WI38 (cell line): ENCODE results near the gene C19orf47.
"Not testable (repeated sequence)": the region's sequence is repeated elsewhere in the genome, so short reads cannot be mapped to it uniquely, and the experiment has no call there.

Experiments
- H3K4me3 ChIP-seq: 2 replicates; pipeline ENCODE4 v1.5.1; 2011; ENCODE audit warnings: low read depth, mild to moderate bottlenecking, control low read depth, low read length
- CTCF ChIP-seq: IDR thresholded peaks from 2 replicates; pipeline ENCODE4 v1.5.1; 2012; ENCODE audit warnings: low read depth, mild to moderate bottlenecking, control low read depth, low read length

The C19orf47 gene

DNA sequence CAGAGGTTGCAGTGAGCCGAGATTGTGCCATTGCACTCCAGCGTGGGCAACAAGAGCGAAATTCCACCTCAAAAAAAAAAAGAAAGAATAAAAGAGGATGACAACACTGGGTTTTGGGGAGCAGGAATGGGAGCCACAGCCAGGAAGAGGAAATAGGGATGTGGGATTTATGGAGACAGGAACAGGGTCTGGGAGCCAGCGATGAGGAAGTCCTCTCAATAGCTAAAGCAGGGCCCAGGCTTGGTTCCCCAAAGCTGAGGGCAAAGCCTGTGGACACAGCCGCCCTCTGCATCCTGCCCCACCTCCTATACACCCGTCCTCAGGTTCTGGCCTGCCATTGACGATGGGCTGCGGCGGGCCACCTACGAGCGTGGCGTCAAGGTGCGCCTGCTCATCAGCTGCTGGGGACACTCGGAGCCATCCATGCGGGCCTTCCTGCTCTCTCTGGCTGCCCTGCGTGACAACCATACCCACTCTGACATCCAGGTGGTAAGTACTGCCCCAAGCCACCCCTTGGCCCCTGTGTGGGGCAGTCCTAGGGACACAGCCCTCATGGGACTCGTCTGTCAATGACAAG lies 28.2 kb upstream of the C19orf47 start:
- no peak for TF ChIP-seq CTCF

GRCh38 chr19:40374084-40374483 lies 25.9 kb upstream of the C19orf47 start:
- no peak overlapping the region for H3K4me3 ChIP-seq
- TF ChIP-seq CTCF: no peak

More for the DNA sequence above, 28.2 kb upstream of the C19orf47 start:
- no peak overlapping the region for H3K4me3 ChIP-seq

DNA sequence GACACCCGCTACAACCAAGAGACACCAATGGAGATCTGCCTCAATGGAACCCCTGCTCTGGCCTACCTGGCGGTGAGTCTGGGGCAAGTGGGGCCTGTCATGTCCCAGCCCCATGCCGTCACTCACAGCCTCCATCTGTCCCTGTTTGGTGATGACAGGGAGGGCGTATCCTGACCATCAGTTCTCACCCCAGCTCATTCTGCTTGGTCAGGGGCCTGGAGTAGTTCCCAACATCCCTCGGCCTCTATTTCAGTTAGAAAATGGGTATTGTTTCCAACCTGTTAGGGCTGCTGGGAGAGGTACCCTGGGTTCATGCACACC lies 23.6 kb upstream of the C19orf47 start:
- no peak for TF ChIP-seq CTCF
- H3K4me3 ChIP-seq: no peak overlapping the region

- TF ChIP-seq CTCF: no peak
Measured at GRCh38 chr19:40370997-40371801, 23.0 kb upstream of the C19orf47 start.

DNA sequence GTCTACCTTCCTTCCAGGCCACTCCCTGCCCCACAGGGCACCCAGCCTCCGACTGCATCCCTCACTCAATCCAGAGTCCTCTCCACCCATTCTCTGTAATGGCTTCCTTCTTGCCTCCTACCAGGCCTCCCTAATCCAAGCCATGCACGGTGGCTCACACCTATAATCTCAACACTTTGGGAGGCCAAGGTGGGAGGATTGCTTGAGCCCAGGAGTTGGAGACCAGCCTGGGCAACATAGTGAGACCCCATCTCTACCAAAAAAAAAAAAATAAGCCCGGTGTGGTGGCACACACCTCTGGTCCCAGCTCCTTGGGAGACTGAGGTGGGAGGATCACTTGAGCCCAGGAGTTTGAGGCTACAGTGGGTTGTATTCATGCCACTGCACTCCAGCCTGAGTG lies 22.1 kb upstream of the C19orf47 start:
- H3K4me3 ChIP-seq: not testable (repeated sequence)

More at GRCh38 chr19:40370997-40371801, 23.0 kb upstream of the C19orf47 start:
- H3K4me3 ChIP-seq: no peak overlapping the region

- no peak for TF ChIP-seq CTCF
- H3K4me3 ChIP-seq: no peak overlapping the region
Measured at GRCh38 chr19:40369797-40370196, 21.6 kb upstream of the C19orf47 start.

DNA sequence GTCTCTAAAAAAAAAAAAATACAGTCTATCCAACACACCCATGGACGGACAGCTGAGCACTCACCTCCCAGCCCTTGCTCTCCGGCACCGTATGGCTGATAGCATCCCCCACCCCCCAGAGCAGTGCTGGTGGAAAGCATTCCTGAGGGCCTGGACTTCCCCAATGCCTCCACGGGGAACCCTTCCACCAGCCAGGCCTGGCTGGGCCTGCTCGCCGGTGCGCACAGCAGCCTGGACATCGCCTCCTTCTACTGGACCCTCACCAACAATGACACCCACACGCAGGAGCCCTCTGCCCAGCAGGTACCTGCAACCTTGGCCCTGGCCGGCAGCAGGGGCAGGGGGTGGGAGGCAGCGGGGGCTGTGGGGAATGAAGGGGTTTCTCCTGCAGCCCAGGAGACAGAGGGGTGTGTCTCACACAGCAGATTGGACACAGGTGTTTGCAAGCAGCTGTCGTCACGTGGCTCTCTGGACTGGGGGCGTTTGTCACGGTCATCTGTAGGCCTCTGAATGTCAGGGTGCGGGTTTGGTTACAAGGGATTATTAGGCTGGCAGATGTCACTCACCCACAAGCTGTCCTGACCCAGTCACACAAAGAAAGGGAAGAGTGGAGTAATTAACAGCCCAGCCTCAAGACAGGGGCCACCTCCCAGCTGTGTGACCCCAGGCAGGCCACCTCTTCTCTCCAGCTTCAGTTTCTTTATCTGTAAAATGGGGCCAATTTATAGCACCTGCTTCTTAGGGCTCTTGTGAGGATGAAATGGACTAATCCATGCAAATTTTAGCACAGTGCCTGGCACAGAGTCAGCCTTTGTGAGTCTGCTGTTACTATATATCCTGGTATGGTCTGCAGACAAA lies 19.6 kb upstream of the C19orf47 start:
- no peak overlapping the region for H3K4me3 ChIP-seq
- TF ChIP-seq CTCF: no peak
